Body of pancreas (tissue), 4 donors: ENCODE results near the gene MT1M.

ENCODE experiments used
- POLR2A ChIP-seq, 3 donors: fragments of 450-650 bp; IDR thresholded peaks; one replicate each; pipeline ENCODE4 v1.6.1; 2016; ENCODE audit warnings: antibody characterized with exemption in 3 of 3, mild to moderate bottlenecking in 2 of 3
- TF ChIP-seq, protein P1 (sequence below), 7 experiments: fragments of 450-650 bp in 4 of 7; fragments of 200-600 bp in 3 of 7; sonication (generic) in 3 of 7; IDR thresholded peaks; one replicate each; pipeline ENCODE4 v1.5.1; 2016 to 2019; ENCODE audit warnings: antibody characterized with exemption in 7 of 7

DNA sequence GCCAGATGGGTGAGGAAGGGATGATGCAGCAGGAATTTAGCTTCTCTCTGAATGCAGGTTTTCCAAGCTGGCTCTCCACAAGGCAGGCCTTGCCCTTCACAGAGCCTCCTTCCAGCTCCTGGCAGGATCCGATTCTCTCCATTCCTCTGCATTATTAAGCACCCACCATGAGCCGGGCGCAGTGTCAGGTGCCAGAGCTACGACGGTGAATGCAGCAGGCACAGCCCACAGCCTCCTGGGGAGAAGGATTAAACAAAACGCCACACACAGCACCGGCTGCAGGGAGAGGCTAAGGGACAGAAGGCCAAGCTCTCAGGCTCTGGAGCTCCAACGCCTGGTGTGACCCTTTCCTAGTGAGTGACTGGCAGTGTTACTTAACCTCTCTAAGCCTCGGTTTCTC is 31.1 kb upstream of the MT1M start:
- TF ChIP-seq, protein P1, sequence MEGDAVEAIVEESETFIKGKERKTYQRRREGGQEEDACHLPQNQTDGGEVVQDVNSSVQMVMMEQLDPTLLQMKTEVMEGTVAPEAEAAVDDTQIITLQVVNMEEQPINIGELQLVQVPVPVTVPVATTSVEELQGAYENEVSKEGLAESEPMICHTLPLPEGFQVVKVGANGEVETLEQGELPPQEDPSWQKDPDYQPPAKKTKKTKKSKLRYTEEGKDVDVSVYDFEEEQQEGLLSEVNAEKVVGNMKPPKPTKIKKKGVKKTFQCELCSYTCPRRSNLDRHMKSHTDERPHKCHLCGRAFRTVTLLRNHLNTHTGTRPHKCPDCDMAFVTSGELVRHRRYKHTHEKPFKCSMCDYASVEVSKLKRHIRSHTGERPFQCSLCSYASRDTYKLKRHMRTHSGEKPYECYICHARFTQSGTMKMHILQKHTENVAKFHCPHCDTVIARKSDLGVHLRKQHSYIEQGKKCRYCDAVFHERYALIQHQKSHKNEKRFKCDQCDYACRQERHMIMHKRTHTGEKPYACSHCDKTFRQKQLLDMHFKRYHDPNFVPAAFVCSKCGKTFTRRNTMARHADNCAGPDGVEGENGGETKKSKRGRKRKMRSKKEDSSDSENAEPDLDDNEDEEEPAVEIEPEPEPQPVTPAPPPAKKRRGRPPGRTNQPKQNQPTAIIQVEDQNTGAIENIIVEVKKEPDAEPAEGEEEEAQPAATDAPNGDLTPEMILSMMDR (IDR thresholded peaks at IDR 0.05) = no peak
- no peak for TF ChIP-seq POLR2A (IDR thresholded peaks at IDR 0.05)
